Activated CD8-positive, alpha-beta T cell treated with anti-CD3 and anti-CD28 coated beads for 36 hours (primary cell): ENCODE measurements around the gene APOA1. TPM values are rescaled to one million over a fixed set of nuclear protein-coding genes. Genes with fewer than 3 reads are reported as not detected.

Source experiments
- ATAC-seq: fragments of 200-7000 bp; cut with Tn5 transposase; one replicate; pipeline ENCODE4 v1.10.0; 2021; ENCODE audit warnings: mild to moderate bottlenecking, moderate library complexity
- CTCF ChIA-PET: fragments of 350-600 bp; sonication (Branson Sonifier 250); formaldehyde crosslinking; loops from one replicate; lab custom pipeline; 2021; ENCODE audit warnings: antibody characterized with exemption; lab: Charles Lee
- POLR2A ChIA-PET: fragments of 350-600 bp; sonication (Branson Sonifier 250); formaldehyde crosslinking; loops from one replicate; lab custom pipeline; 2021; ENCODE audit warnings: antibody characterized with exemption; lab: Charles Lee
- DNase-seq: peaks from one replicate; pipeline ENCODE4 v3.0.0-alpha.2; 2020
- H3K27ac Mint-ChIP-seq: one replicate; pipeline ENCODE4 v1.8.0; 2021; ENCODE audit warnings: mild to moderate bottlenecking, mixed read lengths
- H3K27me3 Mint-ChIP-seq: one replicate; pipeline ENCODE4 v1.8.0; 2021; ENCODE audit warnings: mixed read lengths
- H3K36me3 Mint-ChIP-seq: one replicate; pipeline ENCODE4 v1.8.0; 2021; ENCODE audit warnings: low read depth, mixed read lengths
- H3K4me1 Mint-ChIP-seq: one replicate; pipeline ENCODE4 v1.8.0; 2021; ENCODE audit warnings: low read depth, mixed read lengths
- H3K4me3 Mint-ChIP-seq: one replicate; pipeline ENCODE4 v1.8.0; 2021; ENCODE audit warnings: mild to moderate bottlenecking, moderate library complexity, mixed read lengths
- H3K9me3 Mint-ChIP-seq: one replicate; pipeline ENCODE4 v1.8.0; 2021; ENCODE audit warnings: mixed read lengths
- CTCF ChIP-seq: fragments of 200-600 bp; IDR thresholded peaks from one replicate; pipeline ENCODE4 v1.8.0; 2022; ENCODE audit warnings: antibody characterized with exemption, mild to moderate bottlenecking
- intact Hi-C: fragments of 100-400 bp; cut with micrococcal nuclease; formaldehyde crosslinking; loops from one replicate; pipeline ENCODE4 v1.10.0; 2022
- total RNA-seq, 2 experiments: library from RNA; stranded (reverse); gene quantifications; one replicate each; pipeline ENCODE4 v1.2.3, GENCODE V29; 2021

Gene APOA1
- total RNA-seq, 2 experiments from 2014 or later = not detected

- no peak for TF ChIP-seq CTCF
- ChIA-PET POLR2A (no interaction called here), CTCF (interaction anchor here (1.4 to 4.5 kb wide), 3 partner anchors 13 to 265 kb away, joined by 3 to 17 read pairs (median 6); partner anchors contain the start of gene APOA5)
- Mint-ChIP-seq H3K27ac (no peak overlapping the region), H3K9me3 (no peaks in the 10 kb centered on the region), H3K27me3 (no peaks in the 10 kb centered on the region), H3K36me3 (peaks cover 6% of the 10 kb centered on the region), H3K4me3 (no peak overlapping the region), H3K4me1 (peaks cover 4% of the 10 kb centered on the region)
- DNase-seq = no peak
- intact Hi-C loops = no loop called here
- no peak for ATAC-seq
These were observed 3.4 kb upstream of the APOA1 start for GRCh38 chr11:116840746-116841296.

GRCh38 chr11:116840224-116840745 is 2.9 kb upstream of the APOA1 start:
- Mint-ChIP-seq H3K4me1 (peaks cover 4% of the 10 kb centered on the region), H3K36me3 (peaks cover 1% of the 10 kb centered on the region), H3K27ac (no peak overlapping the region), H3K27me3 (no peaks in the 10 kb centered on the region), H3K9me3 (no peaks in the 10 kb centered on the region), H3K4me3 (no peak overlapping the region)
- DNase-seq (no peak), ATAC-seq (no peak)
- intact Hi-C loops = no loop called here
- ChIA-PET CTCF (interaction anchor here (1.4 to 4.5 kb wide), 3 partner anchors 13 to 266 kb away, joined by 3 to 17 read pairs (median 6); partner anchors contain the start of gene APOA5), POLR2A (no interaction called here)
- TF ChIP-seq CTCF = no peak

GRCh38 chr11:116838321-116839084 is 1.1 kb upstream of the APOA1 start:
- H3K27ac Mint-ChIP-seq = no peak overlapping the region
- ATAC-seq (no peak), DNase-seq (no peak)
- H3K27me3 Mint-ChIP-seq = no peaks in the 10 kb centered on the region
- TF ChIP-seq CTCF = no peak
- H3K9me3 Mint-ChIP-seq = no peaks in the 10 kb centered on the region
- H3K4me3 Mint-ChIP-seq = no peak overlapping the region
- ChIA-PET CTCF (interaction anchor here (1.8 to 4.5 kb wide), 3 partner anchors 48 to 268 kb away, joined by 6 to 167 read pairs (median 17); partner anchors contain the start of genes APOA5 and ZPR1), POLR2A (interaction anchor here (0.8 to 0.9 kb wide), 2 partner anchors 14 to 17 kb away, joined by 3 read pairs; no protein-coding TSS in a partner anchor)
- no peaks in the 10 kb centered on the region for H3K36me3 Mint-ChIP-seq
- intact Hi-C loops = loop anchor here (5.0 kb wide), 1 partner anchor 46 kb away; the partner anchor contains the start of gene APOA5
- H3K4me1 Mint-ChIP-seq = peaks cover 4% of the 10 kb centered on the region

- POLR2A ChIA-PET = interaction anchor here (1.0 to 2.1 kb wide), 7 partner anchors 10 to 65 kb away, joined by 3 to 17 read pairs (median 3); partner anchors contain the start of gene BUD13
- intact Hi-C loops = loop anchor here (5.0 kb wide), 1 partner anchor 44 kb away; the partner anchor contains the start of gene APOA5
- no peaks in the 10 kb centered on the region for H3K9me3 Mint-ChIP-seq
- H3K4me1 Mint-ChIP-seq = peaks cover 4% of the 10 kb centered on the region
- TF ChIP-seq CTCF = no peak
- DNase-seq (no peak), ATAC-seq (no peak)
- no peak overlapping the region for H3K27ac Mint-ChIP-seq
- H3K36me3 Mint-ChIP-seq = no peaks in the 10 kb centered on the region
- H3K4me3 Mint-ChIP-seq = no peak overlapping the region
- CTCF ChIA-PET = interaction anchor here (1.0 to 4.3 kb wide), 36 partner anchors 9 to 391 kb away, joined by 3 to 167 read pairs (median 6); partner anchors contain the start of genes APOA4, APOA5 and ZPR1
- no peaks in the 10 kb centered on the region for H3K27me3 Mint-ChIP-seq
These were observed 810 bp downstream of the APOA1 start for GRCh38 chr11:116836632-116836991.
